DMS 273 treated with DMSO at 0.1 percent for 48 hours (cell line): ENCODE measurements around the gene ATXN2.
"Not testable (repeated sequence)": the region's sequence is repeated elsewhere in the genome, so short reads cannot be mapped to it uniquely, and the experiment has no call there.

Experiments used
- DNase-seq: peaks from one replicate; lab custom pipeline; 2025; lab: John Stamatoyannopoulos, UW

ATXN2 gene

DNA sequence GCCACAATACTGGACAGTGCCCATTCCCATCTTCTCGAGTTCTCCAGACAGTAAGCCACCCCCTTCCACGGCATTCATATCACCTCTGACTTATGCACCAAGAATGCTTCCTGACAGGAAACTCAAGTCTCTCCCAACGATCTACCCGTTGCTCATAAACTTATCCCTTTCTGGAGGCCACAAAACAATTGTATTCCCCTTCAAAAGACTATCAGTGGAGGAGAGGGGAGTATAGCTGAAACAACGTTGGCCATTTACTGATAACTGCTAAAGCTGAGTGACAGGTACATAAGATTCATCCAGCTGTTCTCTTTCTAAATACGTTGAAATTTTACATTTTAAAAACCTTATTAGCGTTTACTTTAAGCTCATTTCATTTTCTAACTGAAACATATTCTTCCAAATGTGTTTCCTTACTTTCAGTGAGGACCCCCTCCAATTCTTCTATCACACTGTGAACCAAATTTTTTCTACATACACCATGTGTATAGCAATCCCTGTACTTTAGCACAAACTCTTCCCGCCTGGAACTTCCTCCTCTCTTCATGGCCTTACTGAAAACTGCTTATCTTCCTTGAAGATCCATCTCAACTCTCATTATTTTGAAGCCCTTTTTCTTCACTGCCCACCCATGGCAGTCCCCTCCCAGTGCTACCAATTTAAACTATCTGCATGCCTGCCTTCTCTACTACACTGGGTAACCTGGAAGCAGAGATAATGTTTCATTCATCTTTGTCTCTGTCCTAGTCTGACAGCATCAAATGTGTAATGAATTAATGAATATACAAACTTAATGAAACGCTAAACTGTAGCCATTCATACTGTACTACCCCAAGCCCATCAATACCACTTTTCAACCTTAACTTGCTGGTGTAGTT is 28.8 kb downstream of the ATXN2 start:
- no peak for DNase-seq

DNA sequence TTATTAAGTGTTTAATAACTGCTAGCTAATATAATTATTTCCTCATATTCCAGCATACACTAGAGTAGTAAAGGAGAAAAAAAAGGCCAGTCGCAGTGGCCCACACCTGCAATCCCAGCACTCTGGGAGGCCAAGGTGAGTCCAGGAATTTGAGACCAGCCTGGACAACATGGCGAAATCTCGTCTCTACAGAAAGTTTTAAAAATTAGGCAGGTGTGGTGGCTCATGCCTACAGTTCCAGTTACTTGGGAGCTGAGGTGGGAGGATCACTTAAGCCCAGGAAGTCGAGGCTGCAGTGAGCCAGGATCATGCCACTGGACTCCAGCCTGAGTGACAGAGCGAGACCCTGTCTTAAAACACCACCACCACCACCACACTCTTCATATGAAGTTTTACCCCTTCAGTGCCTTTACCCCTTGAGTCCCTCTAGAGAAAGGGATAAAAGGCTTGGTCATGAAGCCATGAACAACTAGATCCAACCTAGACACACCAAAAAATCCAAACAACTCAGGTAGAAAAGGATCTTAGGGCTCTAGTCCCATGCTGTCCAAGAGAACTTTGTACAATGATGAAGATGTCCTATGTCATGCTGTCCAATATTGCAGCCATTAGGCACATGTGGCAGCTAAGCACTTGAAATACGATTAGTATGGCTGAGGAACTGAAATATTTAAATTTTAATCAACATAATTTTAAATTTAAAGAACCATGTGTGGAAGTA is 29.6 kb downstream of the ATXN2 start:
- no peak for DNase-seq

DNA sequence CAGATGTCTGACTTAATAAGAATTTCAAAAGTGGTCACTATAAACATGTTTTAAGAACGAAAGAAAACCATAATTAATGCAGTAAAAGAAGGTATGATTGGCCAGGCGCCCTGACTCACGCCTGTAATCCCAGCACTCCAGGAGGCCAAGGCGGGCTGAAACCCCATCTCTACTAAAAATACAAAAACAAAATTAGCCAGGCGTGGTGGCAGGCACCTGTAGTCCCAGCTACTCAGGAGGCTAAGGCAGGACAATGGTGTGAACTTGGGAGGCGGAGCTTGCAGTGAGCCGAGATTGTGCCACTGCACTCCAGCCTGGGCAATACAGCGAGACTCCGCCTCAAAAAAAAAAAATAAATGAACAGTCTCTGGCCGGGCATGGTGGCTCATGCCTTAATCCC is 38.3 kb downstream of the ATXN2 start:
- not testable (repeated sequence) for DNase-seq

DNA sequence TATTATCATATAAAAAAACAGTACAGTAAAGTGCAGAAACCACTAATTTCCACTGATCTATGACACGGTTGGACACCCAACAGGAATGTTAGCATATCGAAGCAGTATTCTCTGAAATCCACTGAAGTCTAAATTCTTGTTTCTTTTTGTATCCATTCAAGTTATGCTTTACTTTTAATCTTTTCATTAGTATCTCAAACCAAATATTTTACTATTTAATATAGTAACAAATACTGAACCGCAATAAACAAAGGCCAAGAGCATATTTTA is 41.1 kb downstream of the ATXN2 start:
- DNase-seq = no peak

DNA sequence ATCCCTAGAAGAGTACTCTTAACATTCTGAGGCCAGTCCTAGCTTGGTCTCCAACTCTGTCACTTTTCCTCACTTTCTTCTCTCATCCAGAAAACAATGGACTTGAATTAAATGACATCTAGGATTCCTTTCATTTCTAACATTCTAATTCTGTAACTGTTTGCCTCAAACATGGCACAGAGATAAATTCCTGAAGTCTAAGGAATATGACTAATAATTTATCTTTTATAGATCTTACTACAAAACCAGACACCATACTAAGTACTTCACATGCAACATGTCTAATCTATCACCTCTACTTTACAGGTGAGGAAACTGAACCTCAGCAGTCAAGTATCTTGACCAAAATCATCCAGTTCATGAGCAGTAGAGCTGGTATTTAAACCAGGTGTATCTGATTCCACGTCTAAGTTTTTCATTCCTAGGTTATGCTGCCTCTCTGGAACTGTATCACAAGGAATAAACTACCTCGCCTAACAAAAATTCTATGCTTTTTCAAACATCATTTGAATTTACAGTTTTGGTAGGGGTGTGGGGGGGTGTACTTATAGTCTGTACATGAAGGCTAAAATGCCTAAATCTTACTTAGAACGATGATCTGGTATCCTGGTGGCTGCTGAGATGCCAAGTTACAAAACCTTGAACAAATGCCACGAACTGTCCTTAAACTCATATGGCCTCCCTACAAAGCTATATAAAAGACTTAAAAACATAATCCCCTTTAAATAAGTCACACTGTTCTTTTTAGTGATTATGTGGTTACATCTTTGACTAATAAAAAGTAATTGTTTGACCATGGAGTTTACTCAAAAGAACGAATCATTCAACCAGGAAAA is 41.6 kb downstream of the ATXN2 start:
- DNase-seq = no peak

DNA sequence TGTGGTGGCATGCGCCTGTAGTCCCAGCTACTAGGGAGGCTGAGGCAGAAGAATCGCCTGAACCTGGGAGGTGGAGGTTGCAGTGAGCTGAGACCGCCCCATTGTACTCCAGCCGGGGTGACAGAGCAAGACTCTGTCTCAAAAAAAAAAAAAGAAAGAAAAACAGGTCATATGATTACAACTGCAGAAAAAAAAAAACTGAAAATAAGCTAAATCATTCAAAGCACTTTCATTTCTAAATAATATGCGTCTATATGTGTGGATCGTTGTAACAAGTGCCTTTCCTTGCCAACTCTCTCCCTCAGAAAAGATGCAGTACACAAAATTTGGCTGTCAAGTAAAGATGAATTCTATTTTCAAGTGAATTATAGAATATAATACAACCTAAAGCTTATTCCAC is 42.4 kb downstream of the ATXN2 start:
- DNase-seq = no peak

DNA sequence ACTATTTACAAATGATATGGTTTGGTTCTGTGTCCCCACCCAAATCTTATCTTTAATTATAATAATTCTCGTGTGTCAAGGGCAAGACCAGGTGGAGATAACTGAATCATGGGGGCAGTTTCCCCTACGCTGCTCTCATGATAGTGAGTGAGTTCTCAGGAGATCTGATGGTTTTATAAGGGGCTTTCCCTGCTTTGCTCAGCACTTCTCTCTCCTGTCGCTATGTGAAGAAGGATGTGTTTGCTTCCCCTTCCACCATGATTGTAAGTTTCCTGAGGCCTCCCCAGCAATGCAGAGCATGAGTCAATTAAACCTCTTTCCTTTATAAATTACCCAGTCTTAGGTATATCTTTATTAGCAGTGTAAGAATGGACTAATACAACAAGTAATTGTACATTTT is 43.8 kb downstream of the ATXN2 start:
- not testable (repeated sequence) for DNase-seq

DNA sequence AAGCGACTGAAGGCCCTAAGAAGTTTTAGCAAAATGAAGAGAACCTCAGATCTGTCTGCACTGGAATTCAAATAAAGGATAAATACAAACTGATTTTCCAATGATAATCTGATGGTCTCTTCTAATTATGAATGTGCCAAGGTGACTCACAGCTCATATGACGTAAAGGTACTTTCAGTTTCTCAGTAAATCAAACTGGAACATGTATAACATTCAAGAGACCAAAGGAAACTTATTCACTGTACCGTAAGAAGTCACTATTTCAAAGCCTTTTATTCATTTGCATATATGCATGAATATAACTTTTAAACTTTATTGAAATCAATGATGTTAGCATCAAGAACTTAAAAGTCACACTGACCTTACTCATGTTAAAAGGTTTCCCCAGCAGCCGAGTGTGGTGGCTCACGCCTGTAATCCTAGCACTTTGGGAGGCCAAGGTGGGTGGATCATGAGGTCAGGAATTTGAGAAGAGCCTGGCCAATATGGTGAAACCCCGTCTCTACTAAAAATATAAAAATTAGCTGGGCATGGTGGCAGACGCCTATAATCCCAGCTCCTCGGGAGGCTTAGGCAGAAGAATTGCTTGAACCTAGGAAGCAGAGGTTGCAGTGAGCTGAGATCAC is 52.2 kb downstream of the ATXN2 start:
- DNase-seq = no peak

DNA sequence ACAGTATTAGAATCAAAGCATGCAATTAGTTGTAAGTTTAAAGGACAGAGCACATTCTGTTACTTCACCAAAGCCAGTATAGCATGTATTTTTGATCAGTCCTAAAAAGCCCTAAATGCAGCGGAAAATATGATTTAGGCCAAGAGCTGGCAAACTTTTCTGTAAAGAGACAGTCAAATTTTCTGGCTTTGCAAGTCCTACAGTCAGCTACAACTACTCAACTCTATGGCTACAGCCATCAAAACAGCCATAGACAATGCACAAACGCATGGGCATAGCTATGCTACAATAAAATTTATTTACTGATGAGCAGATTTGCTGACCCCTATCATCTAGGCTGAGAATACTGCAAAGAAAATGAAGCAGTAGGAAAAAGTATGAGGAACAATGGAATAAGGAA is 52.9 kb downstream of the ATXN2 start:
- no peak for DNase-seq

DNA sequence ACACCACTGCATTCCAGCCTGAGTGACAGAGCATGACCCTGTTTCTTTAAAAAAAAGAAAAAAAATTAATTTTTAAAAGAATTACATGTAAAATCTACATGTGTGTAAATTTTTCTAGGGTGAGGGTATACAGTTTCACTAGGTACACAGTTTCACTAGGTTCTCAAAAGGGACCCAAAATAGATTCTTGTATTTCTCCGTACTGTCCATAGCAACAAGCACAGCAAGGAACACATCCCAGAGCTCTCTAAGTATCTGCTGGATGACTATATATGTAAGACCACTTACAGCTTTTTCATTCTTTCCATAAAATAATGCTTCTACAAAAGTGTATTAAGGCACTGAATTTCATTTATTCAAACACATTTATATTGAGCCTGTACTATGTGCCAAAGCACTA is 55.1 kb downstream of the ATXN2 start:
- no peak for DNase-seq

DNA sequence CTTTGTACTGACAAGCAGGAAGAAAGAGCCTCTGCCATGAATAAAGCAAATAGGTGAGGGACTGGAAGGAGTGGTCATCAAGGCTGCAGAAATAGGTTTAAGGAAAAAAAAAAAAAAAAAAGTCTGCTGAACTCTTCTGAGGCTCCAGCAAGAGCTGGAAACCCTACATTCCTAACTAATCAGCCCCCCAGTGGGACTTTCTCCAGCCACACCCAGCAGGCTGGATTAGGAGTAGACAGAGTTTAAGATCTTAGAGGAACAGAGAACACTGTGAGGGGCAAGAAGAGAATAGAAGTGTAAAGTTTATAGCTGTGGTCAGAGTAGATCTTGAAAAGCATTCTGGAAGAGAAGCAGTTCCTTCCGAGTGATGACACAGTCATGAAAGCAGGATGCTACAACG is 66.4 kb downstream of the ATXN2 start:
- DNase-seq = no peak

DNA sequence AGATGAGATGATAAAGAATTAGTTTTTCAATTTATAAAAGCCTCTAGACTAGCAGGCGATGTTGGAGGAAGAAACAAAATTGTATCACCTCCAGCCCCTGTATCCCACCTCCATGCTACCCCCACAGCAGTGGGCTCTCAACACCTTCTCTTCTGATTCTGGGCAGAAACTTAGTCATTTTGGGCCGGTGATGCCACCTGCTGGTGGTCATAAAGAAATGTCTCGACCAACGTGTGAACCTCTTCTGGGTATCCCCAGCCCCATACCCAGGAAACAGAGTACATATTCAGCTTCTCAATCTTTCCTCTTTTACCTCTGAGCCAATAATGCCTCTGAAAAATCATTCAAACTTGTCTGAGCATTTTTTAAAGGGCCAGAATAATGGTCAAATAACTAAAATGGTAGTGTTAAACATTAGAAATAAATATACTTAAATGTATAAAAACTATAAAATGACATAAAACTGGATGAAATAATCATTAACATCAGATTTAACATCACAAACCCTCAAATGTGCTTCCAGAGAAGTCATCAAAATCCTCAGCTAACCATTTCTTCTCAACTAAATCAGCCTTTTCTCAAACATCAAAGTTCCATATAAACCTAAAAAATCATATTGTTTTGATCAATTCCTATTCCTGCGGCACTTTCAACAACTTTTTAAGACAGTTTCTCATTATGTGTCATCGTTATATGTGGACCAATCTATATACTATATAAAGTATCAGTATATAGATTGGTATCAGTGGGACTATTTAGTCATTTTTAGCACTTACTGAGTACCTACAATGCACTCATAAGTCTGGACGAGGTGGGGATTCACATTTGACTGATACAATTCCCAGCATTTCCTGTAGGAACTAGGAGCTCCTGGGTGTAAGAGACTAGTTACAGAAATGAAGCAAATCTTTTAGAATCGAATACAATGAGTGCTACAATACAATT is 69.4 kb downstream of the ATXN2 start:
- DNase-seq = peak; percentile 8

DNA sequence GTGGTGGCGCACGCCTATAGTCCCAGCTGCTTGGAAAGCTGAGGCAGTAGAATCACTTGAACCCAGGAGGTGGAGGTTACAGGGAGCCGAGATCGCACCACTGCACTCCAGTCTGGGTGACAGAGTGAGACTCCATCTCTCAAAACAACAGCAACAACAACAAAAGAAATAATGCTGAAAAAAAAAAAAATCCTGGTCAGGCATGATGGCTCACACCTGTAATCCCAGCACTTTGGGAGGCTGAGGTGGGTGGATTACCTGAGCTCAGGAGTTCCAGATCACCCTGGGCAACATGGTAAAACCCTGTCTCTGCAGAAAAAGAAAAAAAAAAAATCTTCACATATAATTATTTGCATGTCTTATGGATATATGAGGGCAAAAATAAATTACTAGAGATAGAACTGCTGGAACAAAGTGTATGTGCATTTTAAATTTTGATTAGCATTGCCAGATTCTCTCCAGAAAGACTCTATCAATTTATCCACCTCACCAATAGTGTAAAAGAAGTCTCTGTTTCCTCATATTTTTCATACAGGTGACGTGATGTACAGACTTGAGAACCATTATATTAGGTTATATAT is 75.4 kb downstream of the ATXN2 start:
- no peak for DNase-seq

DNA sequence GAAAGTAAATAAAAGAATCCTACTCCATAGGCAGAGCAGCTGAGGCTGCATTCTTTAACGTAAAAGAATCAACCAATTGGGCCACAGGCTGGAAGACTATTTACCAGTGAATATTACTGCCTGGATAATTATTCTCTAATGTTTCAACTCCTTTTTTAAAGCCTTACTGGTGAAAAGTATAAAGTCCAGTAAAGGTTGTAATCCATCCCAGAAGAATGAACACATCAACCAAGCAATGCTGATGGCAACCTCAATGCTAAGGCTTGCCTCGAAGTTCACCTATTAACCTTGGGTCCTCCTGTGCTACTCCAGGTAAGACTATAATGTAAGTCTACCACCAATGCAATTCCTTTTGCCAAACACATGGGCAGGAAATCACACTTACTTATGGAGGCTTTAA is 77.3 kb downstream of the ATXN2 start:
- DNase-seq = no peak

DNA sequence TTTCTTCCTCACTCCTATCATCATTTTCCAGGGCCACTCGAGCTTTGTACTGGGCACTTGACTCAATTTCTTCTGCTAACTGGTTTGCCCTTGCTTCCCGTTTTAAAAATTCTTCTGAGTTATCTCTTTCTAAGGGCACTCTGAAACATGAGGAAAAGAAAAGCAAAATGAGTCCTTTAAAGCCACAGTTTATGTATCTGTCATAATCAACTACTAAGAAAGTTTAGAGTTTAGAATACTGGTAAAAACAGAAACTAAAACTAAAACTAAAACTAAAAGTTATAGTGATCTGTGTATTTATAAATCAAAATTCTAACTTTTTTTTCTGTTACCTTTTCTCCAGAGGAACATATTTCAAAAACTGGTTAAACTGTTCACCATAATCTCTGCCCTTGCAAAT is 79.2 kb downstream of the ATXN2 start:
- no peak for DNase-seq

DNA sequence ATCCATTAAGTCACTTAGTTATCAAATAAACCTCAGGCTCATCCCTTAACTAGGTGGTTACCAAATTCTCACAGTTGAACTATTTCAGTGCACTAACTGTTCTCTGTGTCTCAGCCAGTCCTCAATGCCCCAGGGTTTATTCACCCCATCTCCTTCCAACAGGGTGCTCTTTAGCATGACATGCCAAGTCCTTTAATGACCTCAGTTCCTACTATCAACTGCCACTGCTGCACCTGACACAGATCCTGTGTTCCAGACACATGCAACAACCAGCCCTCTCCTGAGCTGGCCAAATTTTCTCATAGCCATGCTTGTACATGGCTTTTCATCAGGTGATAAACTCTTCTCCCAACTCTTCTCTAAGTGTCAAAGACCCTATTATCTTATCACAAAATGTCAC is 80.0 kb downstream of the ATXN2 start:
- DNase-seq = no peak

DNA sequence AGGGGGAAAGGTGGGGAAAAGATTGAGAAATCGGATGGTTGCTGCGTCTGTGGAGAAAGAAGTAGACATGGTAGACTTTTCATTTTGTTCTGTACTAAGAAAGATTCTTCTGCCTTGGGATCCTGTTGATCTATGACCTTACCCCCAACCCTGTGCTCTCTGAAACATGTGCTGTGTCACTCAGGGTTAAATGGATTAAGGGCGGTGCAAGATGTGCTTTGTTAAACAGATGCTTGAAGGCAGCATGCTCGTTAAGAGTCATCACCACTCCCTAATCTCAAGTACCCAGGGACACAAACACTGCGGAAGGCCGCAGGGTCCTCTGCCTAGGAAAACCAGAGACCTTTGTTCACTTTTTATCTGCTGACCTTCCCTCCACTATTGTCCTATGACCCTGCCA is 91.4 kb downstream of the ATXN2 start:
- not testable (repeated sequence) for DNase-seq

DNA sequence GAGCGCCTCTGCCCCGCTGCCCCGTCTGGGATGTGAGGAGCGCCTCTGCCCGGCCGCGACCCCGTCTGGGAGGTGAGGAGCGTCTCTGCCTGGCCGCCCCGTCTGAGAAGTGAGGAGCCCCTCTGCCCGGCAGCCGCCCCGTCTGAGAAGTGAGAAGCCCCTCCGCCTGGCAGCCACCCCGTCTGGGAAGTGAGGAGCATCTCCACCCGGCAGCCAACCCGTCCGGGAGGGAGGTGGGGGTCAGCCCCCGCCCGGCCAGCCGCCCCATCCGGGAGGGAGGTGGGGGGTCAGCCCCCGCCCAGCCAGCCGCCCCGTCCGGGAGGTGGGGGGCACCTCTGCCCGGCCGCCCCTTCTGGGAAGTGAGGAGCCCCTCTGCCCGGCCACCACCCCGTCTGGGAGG is 91.9 kb downstream of the ATXN2 start:
- not testable (repeated sequence) for DNase-seq

DNA sequence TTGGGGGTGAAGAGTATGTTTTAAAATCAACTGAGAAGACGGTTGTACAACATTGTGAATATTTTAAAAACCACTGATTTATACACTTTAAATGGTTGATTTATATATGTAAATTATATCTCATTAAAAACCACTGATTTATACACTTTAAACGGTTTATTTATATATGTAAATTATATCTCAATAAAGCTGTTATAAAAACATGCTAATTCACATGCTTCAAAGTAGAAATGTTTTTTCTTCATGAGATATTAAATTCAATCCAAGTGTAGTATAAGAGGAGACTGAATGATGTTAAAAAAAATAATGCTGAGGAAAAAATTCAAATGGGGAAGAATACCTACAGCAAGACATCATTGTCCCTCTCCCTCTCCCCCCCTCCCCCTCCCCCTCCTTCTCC is 92.9 kb downstream of the ATXN2 start:
- DNase-seq = no peak

DNA sequence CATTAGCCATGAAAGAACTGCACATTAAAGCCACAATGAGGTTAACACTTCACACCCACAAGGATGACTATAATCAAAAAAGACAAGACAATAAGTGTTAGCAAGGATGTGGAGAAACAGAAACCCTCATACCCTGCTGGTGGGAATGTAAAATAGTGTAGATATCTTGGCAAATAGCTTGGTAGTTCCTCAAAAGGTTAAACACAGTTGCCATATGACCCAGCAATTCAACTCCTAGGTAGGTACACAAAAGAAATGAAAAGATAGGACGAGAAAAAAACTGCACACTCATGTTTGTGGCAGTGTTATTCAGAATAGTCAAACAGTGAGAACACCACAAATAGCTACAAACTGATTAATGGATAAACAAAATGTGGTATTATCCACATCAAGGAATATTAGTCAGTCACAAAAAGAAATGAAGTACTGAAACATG is 93.5 kb downstream of the ATXN2 start:
- DNase-seq = no peak

DNA sequence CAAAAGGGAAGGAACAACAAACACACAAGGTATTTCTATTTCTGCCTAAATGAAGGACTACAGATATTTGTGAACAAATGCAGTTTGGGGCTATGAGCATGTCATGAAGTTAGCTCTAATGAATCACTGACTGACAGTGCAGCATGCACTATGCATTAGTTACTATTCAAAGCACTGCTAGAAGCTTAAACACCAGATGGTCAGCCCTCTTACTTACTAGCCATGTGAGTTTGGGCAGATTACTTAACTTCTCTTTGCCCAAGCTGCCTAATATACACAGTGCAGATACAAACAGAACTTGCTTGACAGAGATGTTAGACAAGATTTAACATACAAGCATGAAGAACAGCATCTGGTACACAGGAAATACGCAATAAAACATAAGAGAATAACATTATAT is 96.0 kb downstream of the ATXN2 start:
- peak; percentile 88 for DNase-seq
